SK-N-SH treated with all-trans-retinoic acid at 6 μM for 48 hours (cell line): ENCODE data around the gene CACNB2.

Experiments used
- ARNTL ChIP-seq: fragments of 450-650 bp; formaldehyde crosslinking; IDR thresholded peaks from 2 replicates; pipeline ENCODE4 v1.5.0; 2020; ENCODE audit warnings: low read depth, mild to moderate bottlenecking, moderate library complexity, borderline replicate concordance
- BACH2 ChIP-seq: fragments of 250-450 bp; sonication (Bioruptor Pico); IDR thresholded peaks from 2 replicates; pipeline ENCODE4 v1.9.0; 2021; ENCODE audit warnings: mild to moderate bottlenecking, borderline replicate concordance
- CREB5 ChIP-seq: fragments of 250-450 bp; sonication (Bioruptor Pico); IDR thresholded peaks from 2 replicates; pipeline ENCODE4 v1.5.1; 2020; ENCODE audit warnings: low read depth, mild to moderate bottlenecking, moderate library complexity
- CSRNP3 ChIP-seq: fragments of 250-450 bp; sonication (Bioruptor Pico); IDR thresholded peaks from 2 replicates; pipeline ENCODE4 v1.5.1; 2021; ENCODE audit warnings: mild to moderate bottlenecking, moderate library complexity
- TOX ChIP-seq: fragments of 250-450 bp; sonication (Bioruptor Pico); IDR thresholded peaks from 2 replicates; pipeline ENCODE4 v1.8.0; 2021; ENCODE audit warnings: mild to moderate bottlenecking, moderate library complexity, borderline replicate concordance
- ZFP3 ChIP-seq: fragments of 250-450 bp; sonication (Bioruptor Pico); IDR thresholded peaks from 2 replicates; pipeline ENCODE4 v1.5.0; 2020; ENCODE audit warnings: mild to moderate bottlenecking, moderate library complexity
- ZNF565 ChIP-seq: fragments of 450-650 bp; formaldehyde crosslinking; conservative IDR thresholded peaks from 2 replicates; pipeline ENCODE4 v1.5.0; 2020; ENCODE audit warnings: low read depth, mild to moderate bottlenecking, moderate library complexity
- ZNF70 ChIP-seq: fragments of 450-650 bp; formaldehyde crosslinking; IDR thresholded peaks from 2 replicates; pipeline ENCODE4 v1.5.0; 2020; ENCODE audit warnings: mild to moderate bottlenecking, moderate library complexity

GRCh38 chr10:18254086-18254485 is 113.9 kb downstream of the CACNB2 start:
- no peak for TF ChIP-seq ZFP3
- no peak for TF ChIP-seq BACH2 (CRISPR knock-in tag)
- TF ChIP-seq ARNTL (CRISPR knock-in tag), result no peak
- no peak for TF ChIP-seq ZNF565 (CRISPR knock-in tag)
- TF ChIP-seq TOX, result no peak
- TF ChIP-seq CREB5 (CRISPR knock-in tag), result no peak
- no peak for TF ChIP-seq CSRNP3 (CRISPR knock-in tag)
- TF ChIP-seq ZNF70, result no peak
